Measurements from ENCODE around the gene CHMP1B. TPM values are rescaled to one million over a fixed set of nuclear protein-coding genes. Genes with fewer than 3 reads are reported as not detected.

CHMP1B gene
- total RNA-seq, 3 donors from 2014 or later = 20.6 to 23.1 (median 21.1) TPM

DNA sequence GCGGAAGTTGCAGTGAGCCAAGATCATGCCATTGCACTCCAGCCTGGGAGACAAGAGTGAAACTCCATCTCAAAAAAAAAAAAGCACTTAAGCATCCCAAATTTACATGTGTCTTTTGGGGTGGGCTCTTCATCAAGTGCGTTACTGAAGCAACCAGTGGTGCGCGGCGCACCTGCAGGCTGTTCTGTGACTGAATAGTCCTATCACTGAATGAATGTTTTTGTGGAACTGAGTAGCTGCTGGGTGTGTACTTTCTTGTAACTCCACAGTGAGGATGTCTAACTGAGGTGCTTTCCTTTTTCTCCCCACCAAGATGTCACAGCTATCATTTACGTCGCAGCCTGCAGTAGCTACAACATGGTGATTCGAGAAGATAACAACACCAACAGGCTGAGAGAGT is 17.0 kb downstream of the CHMP1B start:
- no peak for DNase-seq
- peaks cover 2% of the 10 kb centered on the region for H3K4me1 Mint-ChIP-seq (ENCODE audit: low read depth)
- H3K27me3 Mint-ChIP-seq (ENCODE audit: low read depth) = peaks cover 14% of the 10 kb centered on the region
- H3K36me3 Mint-ChIP-seq (ENCODE audit: insufficient read depth) = no peaks in the 10 kb centered on the region
- no peak for ATAC-seq
- no peak overlapping the region for H3K4me3 Mint-ChIP-seq
- H3K9me3 Mint-ChIP-seq = no peaks in the 10 kb centered on the region

DNA sequence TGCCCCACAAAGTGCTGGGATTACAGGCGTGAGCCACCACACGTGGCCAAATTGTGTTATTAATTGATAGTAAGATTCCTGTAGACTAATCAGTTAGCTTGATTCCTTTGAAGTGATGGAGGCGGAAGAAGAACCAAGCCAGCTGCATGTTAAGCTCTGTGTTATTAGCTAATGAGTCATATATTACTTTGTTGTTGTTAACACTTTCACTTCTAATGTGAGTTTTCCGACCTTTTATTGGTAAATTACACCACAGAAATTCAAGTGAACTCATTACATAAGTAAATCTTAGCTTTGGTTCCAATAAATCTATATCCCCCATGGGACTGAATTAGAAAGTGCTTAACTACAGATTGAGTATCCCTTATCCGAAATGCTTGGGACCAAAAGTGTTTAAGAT is 20.3 kb downstream of the CHMP1B start:
- no peak for DNase-seq

DNA sequence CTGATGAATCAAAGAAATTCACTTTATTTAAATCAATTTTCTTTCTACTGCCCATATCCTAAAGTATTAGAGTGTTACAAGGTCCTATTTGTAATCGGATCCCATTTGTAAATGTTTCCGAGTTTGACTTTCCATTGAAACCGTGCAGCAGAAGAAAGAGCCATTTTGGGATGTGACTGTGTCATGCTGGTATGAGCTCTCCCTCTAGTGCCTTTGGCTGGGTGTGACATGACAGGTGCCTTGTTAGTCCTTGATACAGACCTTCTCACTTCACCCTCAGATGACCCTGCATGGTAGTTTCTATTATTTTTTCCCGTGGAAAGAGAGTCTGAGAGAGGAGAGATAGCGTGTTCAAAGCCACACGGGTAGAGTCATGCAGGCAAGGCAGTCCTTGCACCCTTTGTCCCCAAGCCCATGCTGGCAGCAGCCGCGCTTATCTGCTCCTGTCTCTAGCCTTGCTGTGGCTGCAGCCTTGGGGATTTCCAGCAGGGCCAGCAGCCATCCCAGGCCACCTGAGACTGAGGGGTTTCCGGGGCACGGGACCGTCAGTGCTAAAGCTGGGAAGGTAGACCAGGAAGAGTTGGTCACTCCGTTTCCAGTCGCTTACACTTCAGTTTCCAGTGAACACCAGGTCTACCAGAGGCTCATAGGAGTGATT is 21.4 kb downstream of the CHMP1B start:
- no peak overlapping the region for H3K4me3 Mint-ChIP-seq
- DNase-seq (no peak), ATAC-seq (no peak)
- peaks cover 4% of the 10 kb centered on the region for H3K27me3 Mint-ChIP-seq (ENCODE audit: low read depth)
- peaks cover 6% of the 10 kb centered on the region for H3K36me3 Mint-ChIP-seq (ENCODE audit: insufficient read depth)
- H3K4me1 Mint-ChIP-seq (ENCODE audit: low read depth) = peaks cover 2% of the 10 kb centered on the region
- H3K9me3 Mint-ChIP-seq = no peaks in the 10 kb centered on the region

More for the DNA sequence above, 20.3 kb downstream of the CHMP1B start:
- H3K4me3 Mint-ChIP-seq = no peak overlapping the region
- H3K4me1 Mint-ChIP-seq (ENCODE audit: low read depth) = peaks cover 2% of the 10 kb centered on the region
- H3K27me3 Mint-ChIP-seq (ENCODE audit: low read depth) = peaks cover 6% of the 10 kb centered on the region
- H3K36me3 Mint-ChIP-seq (ENCODE audit: insufficient read depth) = peaks cover 3% of the 10 kb centered on the region
- no peak for ATAC-seq
- H3K9me3 Mint-ChIP-seq = no peaks in the 10 kb centered on the region

DNA sequence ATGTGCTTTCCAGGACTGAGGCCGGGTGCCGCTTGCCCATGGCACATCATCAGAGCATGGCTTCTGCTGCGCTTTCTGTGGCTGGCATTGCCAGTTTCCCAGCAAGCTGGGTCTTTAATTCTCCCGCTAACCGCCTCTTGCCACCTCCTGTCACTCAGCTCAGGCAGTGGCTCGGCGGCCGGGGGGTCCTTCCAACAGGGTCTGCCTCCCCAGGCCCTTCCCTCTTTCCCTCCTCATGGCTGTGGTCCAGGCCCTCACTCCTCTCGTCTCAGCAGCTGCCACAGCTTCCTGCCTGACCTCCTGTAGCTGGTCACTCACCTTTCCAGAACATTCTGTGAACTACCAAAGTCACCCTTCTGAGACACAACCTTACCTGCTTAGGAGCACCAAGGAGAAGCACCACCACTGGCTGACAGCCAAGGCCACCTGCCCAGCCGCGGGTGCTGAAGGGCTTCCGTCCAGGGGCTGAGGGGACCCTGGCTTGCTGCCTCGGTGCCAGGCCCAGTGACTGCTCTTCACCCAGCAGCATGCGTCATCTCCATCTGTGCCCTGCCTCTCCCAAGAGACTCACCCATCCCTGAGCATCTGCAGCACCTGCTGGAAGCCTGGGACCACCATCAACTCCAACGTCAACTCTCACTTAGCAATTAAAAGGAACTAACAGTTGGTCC is 22.6 kb downstream of the CHMP1B start:
- Mint-ChIP-seq H3K4me3 (no peak overlapping the region), H3K4me1 (ENCODE audit: low read depth) (peaks cover 2% of the 10 kb centered on the region)
- no peak for ATAC-seq

DNA sequence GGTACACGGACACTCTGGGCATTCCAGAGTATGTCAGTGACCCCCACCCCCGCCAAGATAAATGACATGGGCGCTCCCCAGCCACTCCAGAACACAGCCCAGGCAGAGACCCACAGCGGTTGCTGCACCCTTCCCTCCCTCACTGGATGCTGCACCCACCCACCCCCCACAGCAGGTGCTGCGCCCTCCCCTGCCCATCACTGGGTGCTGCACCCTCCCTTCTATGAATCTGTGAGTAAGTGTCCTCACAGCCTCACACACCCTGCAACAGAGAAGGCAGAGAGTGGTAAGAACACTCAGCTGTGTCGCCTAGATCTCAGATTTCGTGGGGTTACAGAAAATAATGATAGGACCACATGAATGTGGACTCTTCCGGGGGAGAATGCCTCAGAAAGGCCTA is 23.5 kb downstream of the CHMP1B start:
- Mint-ChIP-seq H3K9me3 (no peaks in the 10 kb centered on the region), H3K36me3 (ENCODE audit: insufficient read depth) (peaks cover 6% of the 10 kb centered on the region), H3K4me1 (ENCODE audit: low read depth) (peaks cover 2% of the 10 kb centered on the region), H3K27me3 (ENCODE audit: low read depth) (no peaks in the 10 kb centered on the region), H3K4me3 (no peak overlapping the region)
- ATAC-seq (no peak), DNase-seq (no peak)

More for the DNA sequence above, 22.6 kb downstream of the CHMP1B start:
- DNase-seq = no peak
- Mint-ChIP-seq H3K36me3 (ENCODE audit: insufficient read depth) (peaks cover 6% of the 10 kb centered on the region), H3K9me3 (no peaks in the 10 kb centered on the region), H3K27me3 (ENCODE audit: low read depth) (peaks cover under 1% of the 10 kb centered on the region)

DNA sequence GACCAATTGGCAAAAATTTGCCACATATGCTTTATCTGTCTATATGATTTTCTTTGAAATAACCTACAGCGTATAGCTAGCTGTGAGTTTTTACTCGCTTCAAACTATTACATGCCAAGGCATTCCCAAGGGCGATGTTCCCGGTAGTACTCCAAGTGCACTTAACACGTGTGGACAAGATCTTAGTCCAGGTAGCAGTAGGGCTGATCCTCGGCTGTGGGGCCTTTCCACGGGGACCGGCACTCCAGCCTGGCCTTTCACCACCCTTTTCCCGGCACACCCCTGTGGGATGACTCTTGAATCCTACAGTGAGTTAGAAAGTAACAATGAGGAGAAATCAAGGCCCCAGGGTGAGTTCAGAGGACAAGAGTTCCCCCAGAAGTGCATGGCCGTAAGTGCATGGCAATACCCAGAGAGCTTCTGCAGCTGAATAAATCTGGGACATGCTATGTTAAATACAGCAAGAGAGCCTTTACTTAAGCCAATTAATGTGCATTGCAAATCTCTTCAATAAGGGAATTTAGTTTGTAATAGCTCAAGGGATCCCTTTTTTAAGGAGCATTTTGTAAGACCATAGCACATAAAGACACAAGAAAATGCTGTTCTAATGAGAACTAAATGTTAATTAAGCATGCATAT is 26.4 kb downstream of the CHMP1B start:
- H3K4me1 Mint-ChIP-seq (ENCODE audit: low read depth) = no peaks in the 10 kb centered on the region
- ATAC-seq (no peak), DNase-seq (no peak)
- H3K9me3 Mint-ChIP-seq = no peaks in the 10 kb centered on the region
- no peak overlapping the region for H3K4me3 Mint-ChIP-seq
- H3K27me3 Mint-ChIP-seq (ENCODE audit: low read depth) = no peaks in the 10 kb centered on the region
- H3K36me3 Mint-ChIP-seq (ENCODE audit: insufficient read depth) = peaks cover 7% of the 10 kb centered on the region

DNA sequence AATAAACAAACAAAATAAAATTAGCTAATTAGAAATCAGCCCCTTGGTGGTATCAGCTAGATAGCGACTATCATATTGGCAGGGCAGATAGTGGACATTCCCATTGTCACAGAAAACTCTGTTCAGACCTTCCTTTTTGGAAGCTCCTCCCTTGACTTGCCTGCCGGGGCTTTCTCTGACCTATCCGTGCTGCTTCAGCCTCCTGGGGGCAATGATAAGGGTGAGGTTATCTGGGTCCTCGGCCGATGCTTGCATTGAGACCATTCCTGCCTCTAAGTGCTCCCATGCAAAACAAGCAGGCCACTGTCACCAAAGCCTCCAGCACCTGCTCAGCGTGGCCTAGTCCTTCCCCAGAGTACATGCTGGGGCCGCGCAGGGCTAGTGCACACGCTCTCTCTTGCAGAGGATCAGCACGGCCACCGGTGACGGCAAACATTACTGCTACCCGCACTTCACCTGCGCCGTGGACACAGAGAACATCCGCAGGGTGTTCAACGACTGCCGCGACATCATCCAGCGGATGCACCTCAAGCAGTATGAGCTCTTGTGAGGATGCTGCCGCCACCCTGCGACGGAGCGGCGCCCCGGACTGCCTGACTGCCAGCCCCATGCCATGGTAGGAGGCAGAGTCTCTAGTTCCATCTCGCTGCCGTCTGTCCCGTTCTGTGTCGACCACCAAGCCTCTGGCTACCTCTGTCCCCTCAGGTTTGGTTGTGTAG is 29.5 kb downstream of the CHMP1B start:
- H3K4me1 Mint-ChIP-seq (ENCODE audit: low read depth) = no peaks in the 10 kb centered on the region
- H3K4me3 Mint-ChIP-seq = no peak overlapping the region
- no peaks in the 10 kb centered on the region for H3K9me3 Mint-ChIP-seq
- DNase-seq (no peak), ATAC-seq (no peak)
- H3K36me3 Mint-ChIP-seq (ENCODE audit: insufficient read depth) = peaks cover 18% of the 10 kb centered on the region
- no peaks in the 10 kb centered on the region for H3K27me3 Mint-ChIP-seq (ENCODE audit: low read depth)

DNA sequence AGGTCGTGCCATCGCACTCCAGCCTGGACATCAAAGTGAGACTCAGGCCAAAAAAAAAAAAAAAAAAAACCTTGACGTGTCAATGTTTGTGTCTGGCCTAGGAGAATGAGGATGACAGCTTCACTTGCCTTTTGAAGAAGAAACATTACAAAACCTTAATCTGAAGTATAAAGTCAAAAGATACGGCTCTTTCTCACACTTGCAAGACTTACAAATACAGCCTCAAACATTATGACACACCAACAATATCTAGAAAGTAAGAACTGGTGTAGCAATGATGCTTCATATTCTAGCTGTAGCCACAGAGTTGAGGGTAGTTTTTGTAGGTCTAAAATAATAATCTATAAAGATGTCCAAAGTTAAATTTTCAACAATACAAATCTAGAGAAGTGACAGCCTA is 31.4 kb downstream of the CHMP1B start:
- Mint-ChIP-seq H3K36me3 (ENCODE audit: insufficient read depth) (peaks cover 19% of the 10 kb centered on the region), H3K9me3 (no peaks in the 10 kb centered on the region), H3K27me3 (ENCODE audit: low read depth) (no peaks in the 10 kb centered on the region), H3K4me1 (ENCODE audit: low read depth) (peaks cover 1% of the 10 kb centered on the region), H3K4me3 (no peak overlapping the region)
- no peak for DNase-seq
- no peak for ATAC-seq

DNA sequence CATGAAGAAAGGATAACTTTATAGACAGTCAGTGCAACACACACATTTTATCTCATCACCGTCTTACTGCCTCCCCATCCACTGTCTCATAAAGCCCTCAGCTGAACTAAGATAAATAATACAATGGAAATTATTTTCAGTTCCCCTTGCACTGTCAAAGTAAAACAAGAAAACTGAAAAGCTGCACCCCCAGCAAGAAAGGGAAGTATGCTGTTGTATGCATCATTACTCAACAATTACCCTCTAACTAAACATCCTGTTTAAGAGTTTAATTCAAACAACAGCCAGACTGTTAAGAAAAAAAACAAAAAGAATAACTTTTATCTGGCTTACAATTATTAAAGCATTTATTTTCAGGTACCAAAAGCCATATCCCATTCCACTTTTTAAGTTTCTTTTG is 31.9 kb downstream of the CHMP1B start:
- Mint-ChIP-seq H3K36me3 (ENCODE audit: insufficient read depth) (peaks cover 20% of the 10 kb centered on the region), H3K9me3 (no peaks in the 10 kb centered on the region), H3K4me1 (ENCODE audit: low read depth) (peaks cover 1% of the 10 kb centered on the region), H3K27me3 (ENCODE audit: low read depth) (no peaks in the 10 kb centered on the region), H3K4me3 (no peak overlapping the region)
- DNase-seq (no peak), ATAC-seq (no peak)

DNA sequence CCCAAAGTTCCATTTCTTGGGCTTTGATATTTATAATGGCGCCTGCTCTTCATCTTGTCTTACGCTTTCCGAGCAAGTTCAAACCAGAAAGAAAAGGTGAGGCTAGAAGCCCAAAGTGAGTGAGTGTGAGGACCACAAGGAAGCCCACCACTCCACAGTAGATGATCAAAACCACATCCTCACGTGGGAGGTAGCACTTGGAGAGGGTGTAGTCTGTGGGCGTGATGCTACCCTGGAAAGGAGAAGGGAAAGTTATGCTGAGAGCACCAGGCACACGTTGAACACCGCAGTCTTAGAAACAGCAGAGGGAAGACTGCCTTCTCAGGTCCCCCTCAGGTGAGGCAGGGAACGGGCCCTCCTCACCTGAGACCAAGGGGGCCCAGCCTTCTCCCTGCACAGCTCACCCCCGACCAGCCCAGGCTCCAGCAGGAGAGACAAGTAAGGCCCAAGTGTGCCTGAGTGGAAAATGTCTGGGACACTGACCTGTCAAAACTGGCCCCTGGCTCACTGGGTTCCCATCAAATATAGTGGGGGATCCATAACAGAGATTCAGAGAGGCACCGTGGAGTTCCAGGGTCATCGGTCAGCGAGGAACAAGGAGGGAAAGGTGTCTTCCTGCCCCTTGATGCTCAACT is 33.3 kb downstream of the CHMP1B start:
- no peaks in the 10 kb centered on the region for H3K9me3 Mint-ChIP-seq
- DNase-seq (no peak), ATAC-seq (no peak)
- no peaks in the 10 kb centered on the region for H3K27me3 Mint-ChIP-seq (ENCODE audit: low read depth)
- H3K4me1 Mint-ChIP-seq (ENCODE audit: low read depth) = peaks cover 1% of the 10 kb centered on the region
- H3K36me3 Mint-ChIP-seq (ENCODE audit: insufficient read depth) = peaks cover 23% of the 10 kb centered on the region
- H3K4me3 Mint-ChIP-seq = no peak overlapping the region

DNA sequence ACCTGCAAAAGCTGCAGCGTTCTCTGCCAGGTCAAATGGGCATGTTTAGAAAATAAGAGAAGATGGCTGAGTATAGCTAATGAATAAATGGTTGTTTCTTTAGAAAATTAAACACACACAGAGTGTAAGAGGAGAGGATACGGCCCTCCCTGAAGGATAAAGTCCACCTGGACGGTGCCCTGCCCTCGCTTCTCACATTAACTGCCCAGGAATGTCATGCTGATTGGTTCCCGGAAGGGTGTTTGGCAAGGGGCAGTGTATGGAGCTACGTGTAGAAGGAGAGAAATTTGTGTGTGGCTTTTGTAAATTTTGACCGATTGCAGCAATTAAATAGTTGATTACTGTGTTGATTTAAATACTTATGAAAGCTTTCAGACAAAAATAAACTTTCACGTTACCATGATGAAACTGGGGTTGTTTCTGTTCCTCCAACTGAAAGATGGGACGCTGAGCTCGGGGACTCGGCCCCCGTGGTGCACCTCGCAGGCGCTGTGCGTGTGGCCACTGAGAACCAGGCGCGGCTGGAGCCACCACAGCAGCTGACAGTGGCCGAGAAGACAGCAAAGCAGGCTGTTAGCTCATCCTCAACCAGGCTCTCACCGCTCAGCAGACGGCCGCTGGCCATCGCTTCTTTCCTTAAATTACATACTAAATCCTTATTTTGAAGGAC is 34.2 kb downstream of the CHMP1B start:
- Mint-ChIP-seq H3K36me3 (ENCODE audit: insufficient read depth) (peaks cover 24% of the 10 kb centered on the region), H3K9me3 (no peaks in the 10 kb centered on the region), H3K4me3 (no peak overlapping the region), H3K27me3 (ENCODE audit: low read depth) (no peaks in the 10 kb centered on the region), H3K4me1 (ENCODE audit: low read depth) (peaks cover 1% of the 10 kb centered on the region)
- no peak for ATAC-seq
- DNase-seq = no peak

DNA sequence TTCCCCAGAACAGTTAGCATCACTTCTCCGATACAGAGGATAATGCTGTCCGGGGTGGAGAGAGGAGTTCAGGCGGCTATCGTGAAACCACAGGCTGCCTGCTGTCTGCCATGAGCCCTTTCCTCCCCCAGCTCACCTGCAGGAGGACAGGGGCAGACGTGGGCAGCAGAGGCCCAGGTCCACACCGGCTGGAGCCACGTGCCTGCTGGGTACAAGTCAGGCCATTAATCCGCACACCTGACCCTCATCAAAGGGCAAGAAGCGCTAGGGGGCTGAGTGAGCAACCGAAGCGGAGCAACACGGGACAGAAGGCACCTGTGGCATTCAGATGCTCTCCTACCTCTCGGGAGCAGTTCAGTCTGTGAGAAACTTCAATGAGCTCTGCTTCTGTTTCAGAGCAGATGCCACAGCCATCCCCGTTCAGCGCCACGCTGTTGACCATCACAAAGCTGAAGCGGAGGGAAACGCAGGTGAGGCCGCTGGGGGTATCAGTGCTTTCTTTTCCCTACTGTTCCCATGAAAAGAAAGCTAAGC is 35.4 kb downstream of the CHMP1B start:
- Mint-ChIP-seq H3K9me3 (no peaks in the 10 kb centered on the region), H3K36me3 (ENCODE audit: insufficient read depth) (peaks cover 26% of the 10 kb centered on the region)

DNA sequence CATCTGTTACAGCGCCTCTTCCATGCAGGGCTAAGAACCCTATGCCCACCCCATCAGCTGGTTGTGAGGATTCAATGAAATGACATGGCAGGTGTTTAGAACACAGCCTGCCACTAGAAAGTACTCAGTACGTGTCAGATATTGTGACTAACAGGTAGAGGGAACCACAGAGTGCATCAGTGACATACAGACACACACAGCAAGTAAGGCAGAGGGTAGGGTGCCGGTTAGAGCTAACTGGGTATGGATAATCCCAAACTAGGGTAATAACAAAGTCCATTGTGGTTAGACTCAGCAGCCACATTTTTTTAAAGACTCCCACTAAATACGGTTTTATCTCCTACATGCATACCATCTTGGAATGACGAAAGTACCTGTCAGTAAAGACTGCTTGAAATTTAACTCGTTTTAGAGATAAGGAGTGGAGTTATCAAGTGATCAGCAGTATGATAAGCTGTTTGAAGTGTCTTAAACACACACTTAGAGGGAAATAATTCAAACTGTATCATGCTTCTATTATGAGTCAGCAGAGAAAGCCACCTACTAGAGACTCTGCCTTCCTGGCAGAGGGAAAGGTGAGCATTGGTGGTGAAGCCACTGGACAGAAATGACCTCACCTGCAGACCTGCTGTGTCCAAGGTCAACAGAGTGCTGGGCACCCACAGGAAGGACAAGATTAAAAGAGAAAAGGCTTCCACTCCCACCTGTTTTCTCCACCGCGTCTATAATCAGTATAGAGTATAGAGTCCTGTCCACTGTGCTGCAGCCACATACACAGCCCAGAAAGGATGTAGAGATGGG is 36.3 kb downstream of the CHMP1B start:
- ATAC-seq = peak in 1 of 2 donors; percentile 55
- Mint-ChIP-seq H3K4me1 (ENCODE audit: low read depth) (peaks cover 1% of the 10 kb centered on the region), H3K4me3 (no peak overlapping the region), H3K36me3 (ENCODE audit: insufficient read depth) (peaks cover 26% of the 10 kb centered on the region), H3K27me3 (ENCODE audit: low read depth) (no peaks in the 10 kb centered on the region), H3K9me3 (no peaks in the 10 kb centered on the region)
- DNase-seq = no peak

More for the DNA sequence above, 35.4 kb downstream of the CHMP1B start:
- H3K4me1 Mint-ChIP-seq (ENCODE audit: low read depth) = peaks cover 1% of the 10 kb centered on the region
- ATAC-seq (no peak), DNase-seq (no peak)
- H3K4me3 Mint-ChIP-seq = no peak overlapping the region
- H3K27me3 Mint-ChIP-seq (ENCODE audit: low read depth) = no peaks in the 10 kb centered on the region
